ENCODE data around the gene AIRE. TPM values are rescaled to one million over a fixed set of nuclear protein-coding genes. Genes with fewer than 3 reads are reported as not detected.

The AIRE gene
- total RNA-seq, 3 donors from 2014 or later = not detected

DNA sequence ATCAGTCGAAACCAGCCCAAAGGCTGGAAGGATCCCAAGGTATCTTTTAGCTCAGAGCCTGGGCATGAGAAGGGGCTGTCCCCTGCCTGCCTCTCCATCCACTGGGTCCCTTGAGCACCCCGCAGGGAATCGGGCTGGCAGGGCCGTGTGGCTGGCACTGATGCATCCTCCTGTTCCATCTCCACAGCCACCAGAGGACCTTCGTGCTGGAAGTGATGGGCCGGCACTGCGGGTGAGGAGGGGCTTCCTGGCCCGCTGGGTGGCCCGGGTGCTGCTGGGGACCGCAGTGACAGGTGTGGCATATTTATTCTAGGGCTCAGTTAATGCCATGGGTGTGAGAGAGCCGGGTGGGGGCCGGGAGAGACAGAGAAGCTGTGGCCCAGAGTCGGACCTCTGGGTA is 27.8 kb downstream of the AIRE start:
- no peak overlapping the region for H3K27ac ChIP-seq
- no peak for DNase-seq (ENCODE audit: low spot score in 2 of 2)
- no peaks in the 10 kb centered on the region for H3K36me3 ChIP-seq
- TF ChIP-seq POLR2AphosphoS5 (IDR thresholded peaks at IDR 0.05) = no peak
- H3K4me1 ChIP-seq = no peaks in the 10 kb centered on the region
- H3K27me3 ChIP-seq = no peaks in the 10 kb centered on the region
- intact Hi-C loops (cut with DNase I; ENCODE audit: low total_unique reads) = no loop called here
- no peak overlapping the region for H3K4me3 ChIP-seq
- no peaks in the 10 kb centered on the region for H3K9me3 ChIP-seq

DNA sequence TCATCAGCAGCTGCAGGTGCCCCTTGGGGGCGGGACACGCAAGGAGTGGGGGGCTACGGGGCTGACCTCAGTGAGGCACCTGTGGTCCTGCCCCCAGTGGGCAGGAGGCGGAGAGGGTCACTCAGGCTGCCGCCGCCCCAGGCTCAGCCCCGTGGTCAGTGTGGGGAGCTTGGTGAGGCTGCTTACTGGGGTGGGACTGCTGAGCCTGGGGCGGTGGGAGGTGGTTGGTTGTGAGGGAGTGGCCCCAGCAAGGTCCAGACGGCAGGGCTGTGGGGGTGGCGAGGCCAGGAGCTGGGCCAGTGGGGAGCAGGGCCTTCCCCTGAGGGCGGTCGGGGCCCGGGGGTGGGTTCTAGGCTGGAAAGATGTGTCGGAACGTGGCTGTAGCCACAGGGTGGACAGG is 28.5 kb downstream of the AIRE start:
- H3K27me3 ChIP-seq = no peaks in the 10 kb centered on the region
- no peaks in the 10 kb centered on the region for H3K4me1 ChIP-seq
- H3K4me3 ChIP-seq = no peak overlapping the region
- intact Hi-C loops (cut with DNase I; ENCODE audit: low total_unique reads) = no loop called here
- no peak overlapping the region for H3K27ac ChIP-seq
- TF ChIP-seq POLR2AphosphoS5 (IDR thresholded peaks at IDR 0.05) = no peak
- TF ChIP-seq CTCF (IDR thresholded peaks at IDR 0.05) = no peak
- TF ChIP-seq POLR2A (IDR thresholded peaks at IDR 0.05) = no peak
- no peaks in the 10 kb centered on the region for H3K36me3 ChIP-seq
- DNase-seq (ENCODE audit: low spot score in 2 of 2) = no peak
- H3K9me3 ChIP-seq = no peaks in the 10 kb centered on the region

DNA sequence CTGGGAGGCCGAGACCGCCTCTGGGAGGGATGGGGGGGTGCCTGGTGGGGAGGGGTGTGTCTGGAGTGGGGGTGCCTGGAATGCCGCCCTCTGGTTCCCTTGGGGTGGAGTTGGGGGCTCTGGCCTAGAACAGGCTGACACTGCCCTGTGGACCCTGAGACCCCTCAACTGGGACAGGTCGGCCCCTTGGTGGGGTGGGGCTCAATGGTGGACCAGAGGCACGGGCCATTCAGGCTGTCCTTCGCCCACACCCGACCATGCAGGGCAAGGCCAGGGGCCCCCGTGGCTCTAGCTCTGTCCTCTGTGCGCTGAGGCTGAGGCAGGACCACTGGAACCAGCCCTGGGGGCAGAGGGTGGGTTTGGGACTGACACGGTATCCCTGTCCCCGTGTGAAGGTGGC is 28.9 kb downstream of the AIRE start:
- intact Hi-C loops (cut with DNase I; ENCODE audit: low total_unique reads) = no loop called here
- H3K4me3 ChIP-seq = no peak overlapping the region
- H3K9me3 ChIP-seq = no peaks in the 10 kb centered on the region
- H3K27ac ChIP-seq = no peak overlapping the region
- DNase-seq (ENCODE audit: low spot score in 2 of 2) = no peak
- H3K4me1 ChIP-seq = no peaks in the 10 kb centered on the region
- H3K36me3 ChIP-seq = no peaks in the 10 kb centered on the region
- no peaks in the 10 kb centered on the region for H3K27me3 ChIP-seq
- no peak for TF ChIP-seq CTCF (IDR thresholded peaks at IDR 0.05)
- TF ChIP-seq POLR2AphosphoS5 (IDR thresholded peaks at IDR 0.05) = no peak

DNA sequence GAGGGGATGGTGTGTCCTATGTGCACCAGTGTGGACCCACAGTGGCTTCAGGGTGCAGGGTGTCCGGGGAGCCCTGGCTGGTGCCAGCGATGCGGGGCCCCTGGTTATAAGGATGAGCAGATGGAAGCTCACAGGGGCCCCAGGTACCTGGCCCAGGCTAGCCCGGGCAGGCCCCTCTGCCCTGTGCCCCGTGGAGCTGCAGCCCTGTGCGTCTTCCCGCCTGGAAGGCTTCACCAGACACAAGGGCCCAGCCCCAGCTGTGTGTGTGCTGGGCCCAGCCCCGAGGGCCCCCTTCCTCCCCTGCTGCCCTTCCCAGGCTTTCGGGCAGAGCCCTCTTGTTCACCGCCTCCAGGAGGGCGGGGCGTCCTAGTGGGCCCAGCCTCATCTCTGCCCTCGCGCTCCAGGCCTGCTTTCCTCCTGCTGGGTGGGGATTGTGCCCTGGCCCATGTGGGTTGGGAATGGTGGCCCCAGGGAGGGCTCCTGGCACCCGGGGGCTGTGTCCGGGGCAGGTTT is 30.1 kb downstream of the AIRE start:
- Histone ChIP-seq H3K4me3 (no peak overlapping the region), H3K9me3 (no peaks in the 10 kb centered on the region), H3K27me3 (no peaks in the 10 kb centered on the region), H3K27ac (no peak overlapping the region), H3K36me3 (no peaks in the 10 kb centered on the region), H3K4me1 (no peaks in the 10 kb centered on the region)
- intact Hi-C loops (cut with DNase I; ENCODE audit: low total_unique reads) = no loop called here
- no peak for TF ChIP-seq CTCF (IDR thresholded peaks at IDR 0.05)
- no peak for TF ChIP-seq POLR2AphosphoS5 (IDR thresholded peaks at IDR 0.05)
- TF ChIP-seq POLR2A (IDR thresholded peaks at IDR 0.05) = no peak
- no peak for DNase-seq (ENCODE audit: low spot score in 2 of 2)

DNA sequence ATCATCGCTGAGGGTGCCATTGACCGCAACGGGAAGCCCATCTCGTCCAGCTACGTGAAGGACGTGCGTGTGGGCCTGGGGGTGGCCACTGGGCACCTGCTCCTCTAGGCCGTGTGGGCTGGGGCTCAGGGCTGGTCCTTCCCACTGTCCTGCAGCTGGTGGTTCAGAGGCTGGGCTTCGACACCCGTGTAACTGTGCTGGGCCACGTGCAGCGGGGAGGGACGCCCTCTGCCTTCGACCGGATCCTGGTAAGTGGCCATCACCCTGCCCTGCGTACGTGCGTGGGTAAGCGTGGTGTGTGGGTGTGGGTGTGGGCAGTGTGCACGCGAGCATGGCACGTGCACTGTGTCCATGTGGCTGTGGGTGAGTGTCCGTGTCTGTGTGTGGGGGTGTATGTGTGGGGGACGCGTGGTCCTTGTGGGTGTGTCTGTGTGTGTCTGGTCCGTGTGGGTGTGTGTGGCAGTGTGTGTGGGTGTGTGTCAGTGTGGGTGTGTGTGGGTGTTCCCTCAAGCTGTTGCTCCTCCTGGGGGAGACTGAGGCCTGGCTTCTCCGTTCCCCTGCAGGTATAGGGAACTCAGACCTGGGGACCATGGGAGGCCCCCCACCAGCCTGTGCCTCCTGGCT is 30.7 kb downstream of the AIRE start:
- no peak overlapping the region for H3K4me3 ChIP-seq
- no peaks in the 10 kb centered on the region for H3K4me1 ChIP-seq
- H3K36me3 ChIP-seq = no peaks in the 10 kb centered on the region
- TF ChIP-seq POLR2AphosphoS5 (IDR thresholded peaks at IDR 0.05) (no peak), POLR2A (IDR thresholded peaks at IDR 0.05) (no peak), CTCF (IDR thresholded peaks at IDR 0.05) (no peak)
- no peaks in the 10 kb centered on the region for H3K9me3 ChIP-seq
- intact Hi-C loops (cut with DNase I; ENCODE audit: low total_unique reads) = no loop called here
- no peaks in the 10 kb centered on the region for H3K27me3 ChIP-seq
- no peak overlapping the region for H3K27ac ChIP-seq
- DNase-seq (ENCODE audit: low spot score in 2 of 2) = no peak
